Measurements from ENCODE around the gene UNK.

UNK gene

DNA sequence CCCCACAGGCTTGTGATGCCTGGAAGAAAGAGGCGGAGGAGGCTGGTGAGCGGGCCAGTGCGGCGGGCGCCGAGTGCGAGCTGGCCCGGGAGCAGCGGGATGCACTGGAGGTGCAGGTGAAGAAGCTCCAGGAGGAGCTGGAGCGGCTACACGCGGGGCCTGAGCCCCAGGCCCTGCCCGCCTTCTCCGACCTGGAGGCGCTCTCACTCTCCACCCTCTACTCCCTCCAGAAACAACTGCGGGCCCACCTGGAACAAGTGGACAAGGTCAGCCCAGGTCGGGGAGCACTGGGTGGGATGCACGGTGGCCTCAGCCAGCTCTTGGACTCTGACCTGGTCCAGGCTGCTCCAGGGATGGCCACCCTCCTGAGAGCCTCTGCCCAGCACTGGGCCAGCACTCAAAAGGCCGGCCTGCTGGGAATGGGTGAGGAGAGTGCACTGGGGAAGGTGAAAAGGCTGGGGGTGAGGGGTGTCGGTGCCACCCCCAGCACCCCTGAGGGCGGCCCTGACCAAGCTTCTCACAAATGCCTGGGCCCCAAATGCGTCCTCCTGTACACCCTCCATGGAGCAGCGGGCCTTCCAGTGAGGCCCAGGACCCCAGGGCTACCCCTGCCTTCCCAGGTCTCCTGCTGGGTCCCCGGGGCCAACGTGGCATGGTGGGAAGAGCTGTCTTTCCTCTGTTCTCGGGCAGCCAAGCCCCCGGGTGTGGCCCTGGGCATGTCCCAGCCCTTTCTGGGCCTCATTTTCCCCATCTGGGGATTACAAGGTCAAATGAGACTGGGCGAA lies 38.8 kb downstream of the UNK start:
- DNase-seq: no peak

GRCh38 chr17:75824050-75824552 lies 39.5 kb downstream of the UNK start:
- DNase-seq: no peak

GRCh38 chr17:75824666-75825065 lies 40.1 kb downstream of the UNK start:
- DNase-seq: no peak

DNA sequence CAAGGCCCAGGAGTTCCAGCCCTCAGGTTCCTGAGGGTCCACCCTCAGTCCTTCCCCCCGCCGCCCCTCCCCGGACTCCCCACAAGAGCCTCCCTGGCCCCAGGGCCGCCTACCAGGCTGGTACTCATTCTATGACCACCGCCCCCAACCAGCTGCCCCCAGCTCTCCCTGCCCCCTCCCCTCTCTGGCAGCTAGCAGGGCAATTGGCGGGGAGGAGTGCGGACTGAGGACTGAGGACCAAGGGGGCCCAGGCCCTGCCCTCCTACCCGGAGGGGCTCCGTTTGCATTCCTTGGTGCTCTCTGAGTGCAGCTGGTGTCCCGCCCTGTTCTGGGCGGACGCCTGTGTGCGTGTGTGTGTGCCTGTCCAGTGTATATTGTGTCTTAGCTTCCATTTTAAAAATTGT lies 40.5 kb downstream of the UNK start:
- no peak for DNase-seq

DNA sequence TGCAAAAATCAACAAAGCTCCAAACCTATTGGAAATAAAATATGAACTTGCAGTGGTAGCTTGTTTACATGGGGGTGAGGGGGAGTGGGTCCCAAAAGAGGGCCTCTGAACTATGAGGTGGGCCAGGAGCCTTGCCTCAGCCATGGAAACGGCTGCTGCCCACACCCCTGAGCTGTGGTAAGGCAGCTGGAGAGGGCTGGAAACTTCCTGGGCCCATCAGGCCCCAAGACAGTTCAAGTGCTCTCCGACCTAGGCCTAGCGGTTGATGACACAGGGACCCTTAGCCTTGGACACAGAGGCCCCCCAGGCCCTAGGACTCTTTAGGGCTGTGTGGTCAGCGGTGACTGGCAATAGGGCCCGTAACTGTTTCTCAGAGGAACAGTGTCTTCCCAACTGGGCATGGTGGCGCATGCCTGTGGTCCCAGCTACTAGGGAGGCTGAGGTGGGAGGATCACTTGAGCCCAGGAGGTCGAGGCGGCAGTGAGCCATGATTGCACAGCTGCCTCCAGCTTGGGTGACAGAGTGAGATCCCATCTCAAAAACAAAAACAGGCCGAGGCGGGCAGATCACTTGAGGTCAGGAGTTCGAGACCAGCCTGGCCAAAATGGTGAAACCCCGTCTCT lies 41.3 kb downstream of the UNK start:
- DNase-seq: no peak

DNA sequence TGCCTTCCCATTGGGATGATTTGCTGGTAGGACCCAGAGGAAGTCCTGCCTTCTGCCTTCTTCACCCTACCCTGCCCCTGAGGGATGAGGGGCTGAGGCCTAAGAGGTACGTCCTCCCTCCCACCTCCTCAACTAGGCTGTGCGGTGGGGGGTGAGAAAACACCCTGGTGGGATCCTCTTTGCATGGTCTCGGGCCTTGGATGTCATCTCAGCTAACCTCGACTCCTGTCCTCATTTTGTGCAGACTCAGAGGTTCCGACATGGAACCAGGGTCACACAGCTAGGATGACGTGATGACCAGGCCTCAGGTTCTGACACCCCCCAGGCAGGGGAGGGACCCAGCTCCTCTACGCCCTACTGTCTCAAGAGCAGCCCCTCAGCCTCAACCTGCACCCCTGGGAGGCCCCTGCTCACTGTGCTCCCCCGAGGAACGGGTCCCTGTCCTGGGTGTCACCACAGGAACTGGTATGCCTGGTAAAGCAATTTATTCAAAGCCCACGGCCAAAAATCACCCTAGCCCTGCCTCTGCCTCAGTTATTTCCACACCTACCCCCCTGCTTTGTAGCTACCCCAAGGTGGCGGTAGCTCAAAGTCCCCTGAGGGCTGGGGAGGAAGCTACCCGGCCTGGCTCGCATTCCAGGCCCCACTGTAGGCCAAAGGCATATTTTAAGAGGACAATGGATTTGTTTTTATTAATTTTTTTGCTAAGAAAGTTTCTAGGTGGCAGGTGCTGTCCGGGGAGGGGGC lies 42.1 kb downstream of the UNK start:
- DNase-seq: no peak

DNA sequence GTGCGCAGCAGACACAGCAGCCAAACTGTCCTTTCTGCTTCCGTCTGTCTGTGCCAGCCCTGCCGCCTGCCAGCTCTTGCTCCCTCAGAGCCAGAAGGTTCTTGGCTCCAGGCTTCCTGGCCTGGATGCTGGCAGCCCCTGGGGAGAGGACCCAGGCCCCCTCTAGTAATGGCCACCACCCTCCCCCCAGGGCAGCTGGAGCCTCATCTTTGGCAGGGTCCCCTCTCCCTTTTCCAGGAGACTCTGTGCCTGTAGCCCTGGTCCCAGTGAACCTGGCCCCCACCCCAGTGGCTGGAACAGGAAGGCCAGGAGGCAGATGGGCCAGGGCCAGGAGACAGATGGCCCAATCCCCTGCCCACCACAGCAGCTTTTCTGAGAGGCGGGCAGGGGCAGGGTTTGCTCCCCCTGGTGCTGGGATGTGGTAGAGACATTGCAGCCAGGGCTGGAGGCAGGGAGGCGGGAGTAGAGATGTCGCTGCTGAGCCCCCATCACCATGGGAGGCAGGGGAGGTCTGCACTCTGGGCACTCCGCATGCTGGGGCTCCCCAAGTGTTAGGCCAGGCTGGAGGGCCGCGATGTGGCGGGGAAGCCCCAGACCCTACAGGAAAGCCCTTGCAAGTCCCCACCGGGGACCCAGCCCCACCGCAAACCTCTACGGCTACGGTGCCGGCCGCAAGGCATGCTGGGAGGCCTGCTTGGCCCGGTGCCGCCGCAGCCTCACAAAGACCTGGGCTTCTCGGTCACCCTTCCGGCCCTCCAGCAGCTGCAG lies 42.9 kb downstream of the UNK start:
- DNase-seq: peak; percentile 43

DNA sequence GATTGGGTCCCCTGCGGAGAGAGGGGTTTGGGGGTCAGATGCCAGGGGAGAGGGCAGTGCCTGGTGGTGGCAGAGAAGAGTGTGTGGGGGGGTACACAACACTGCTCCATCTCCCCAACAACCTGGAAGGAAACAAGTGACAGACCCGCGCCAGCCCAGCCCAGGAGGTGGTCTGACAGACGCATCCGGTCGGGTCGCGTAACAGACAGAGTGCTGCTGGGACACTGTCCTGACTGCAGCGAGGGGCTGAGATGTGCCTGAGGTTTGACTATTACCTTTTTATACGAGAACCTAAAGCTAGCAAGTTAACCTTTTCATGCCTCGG lies 43.4 kb downstream of the UNK start:
- no peak for DNase-seq

DNA sequence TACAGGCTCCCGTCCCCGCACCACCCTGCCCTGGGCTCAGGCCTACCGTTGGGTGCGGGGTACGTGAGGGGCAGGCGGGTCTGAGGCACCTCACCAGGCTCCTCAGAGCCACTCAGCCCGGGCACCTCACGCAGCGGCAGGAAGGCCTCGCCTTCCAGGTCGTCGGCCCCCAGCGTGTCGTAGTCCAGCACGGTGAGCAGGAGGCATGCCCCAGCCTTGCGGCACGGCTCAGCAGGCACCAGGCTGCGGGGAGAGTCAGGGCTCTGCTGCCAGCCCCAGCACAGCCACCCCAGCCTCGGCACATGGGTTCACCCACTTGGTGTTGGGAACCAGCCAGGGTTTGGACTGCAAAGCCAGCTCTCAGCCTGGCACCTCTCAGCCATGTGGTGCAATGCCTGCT lies 44.1 kb downstream of the UNK start:
- DNase-seq: no peak

DNA sequence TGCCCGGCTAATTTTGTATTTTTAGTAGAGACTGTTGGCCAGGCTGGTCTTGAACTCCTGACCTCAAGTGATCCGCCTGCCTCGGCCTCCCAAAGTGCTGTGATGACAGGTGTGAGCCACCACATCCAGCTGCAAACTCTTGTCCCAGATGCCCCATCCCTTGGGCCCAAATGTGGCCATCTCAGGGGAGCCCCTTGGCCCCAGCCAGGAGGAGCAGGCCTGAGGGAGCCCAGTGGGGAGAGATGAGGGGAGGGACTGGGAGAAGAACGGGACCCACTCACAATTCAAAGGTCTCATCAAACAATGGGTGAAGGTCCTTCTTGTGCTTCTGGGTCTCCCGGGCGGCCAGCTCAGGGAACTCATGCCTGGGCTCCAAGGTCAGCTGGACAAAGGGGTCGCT lies 45.1 kb downstream of the UNK start:
- DNase-seq: no peak

- DNase-seq: no peak
Measured at GRCh38 chr17:75830164-75831031, 45.8 kb downstream of the UNK start.

DNA sequence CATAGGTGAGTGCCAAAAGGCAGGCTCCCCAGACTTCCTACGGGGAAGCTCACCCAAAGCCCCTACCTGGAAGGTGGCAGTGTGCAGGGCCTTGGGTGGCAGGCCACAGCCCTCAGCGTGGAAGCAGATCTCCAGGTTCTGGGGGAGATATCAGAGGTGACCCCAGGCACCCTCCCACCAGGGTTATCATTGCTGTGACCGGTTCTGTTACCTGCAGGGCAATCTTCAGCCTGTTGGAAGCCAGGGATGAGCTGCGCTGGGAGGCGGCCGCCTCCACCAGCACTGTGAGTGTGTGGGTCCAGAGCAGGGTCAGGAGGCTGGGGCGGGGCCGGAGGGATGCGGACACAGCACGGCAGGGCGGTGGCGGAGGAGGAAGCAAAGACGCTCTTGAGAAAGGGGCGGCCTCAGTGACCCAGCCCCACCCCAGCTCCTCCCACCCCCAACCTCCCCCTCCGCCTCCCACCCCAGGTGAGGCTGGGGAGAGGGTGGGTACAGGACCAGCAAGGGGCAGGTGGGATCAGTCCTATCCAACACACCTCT lies 46.5 kb downstream of the UNK start:
- no peak for DNase-seq

- DNase-seq: peak; percentile 86
Measured at GRCh38 chr17:75832164-75832651, 47.6 kb downstream of the UNK start.

DNA sequence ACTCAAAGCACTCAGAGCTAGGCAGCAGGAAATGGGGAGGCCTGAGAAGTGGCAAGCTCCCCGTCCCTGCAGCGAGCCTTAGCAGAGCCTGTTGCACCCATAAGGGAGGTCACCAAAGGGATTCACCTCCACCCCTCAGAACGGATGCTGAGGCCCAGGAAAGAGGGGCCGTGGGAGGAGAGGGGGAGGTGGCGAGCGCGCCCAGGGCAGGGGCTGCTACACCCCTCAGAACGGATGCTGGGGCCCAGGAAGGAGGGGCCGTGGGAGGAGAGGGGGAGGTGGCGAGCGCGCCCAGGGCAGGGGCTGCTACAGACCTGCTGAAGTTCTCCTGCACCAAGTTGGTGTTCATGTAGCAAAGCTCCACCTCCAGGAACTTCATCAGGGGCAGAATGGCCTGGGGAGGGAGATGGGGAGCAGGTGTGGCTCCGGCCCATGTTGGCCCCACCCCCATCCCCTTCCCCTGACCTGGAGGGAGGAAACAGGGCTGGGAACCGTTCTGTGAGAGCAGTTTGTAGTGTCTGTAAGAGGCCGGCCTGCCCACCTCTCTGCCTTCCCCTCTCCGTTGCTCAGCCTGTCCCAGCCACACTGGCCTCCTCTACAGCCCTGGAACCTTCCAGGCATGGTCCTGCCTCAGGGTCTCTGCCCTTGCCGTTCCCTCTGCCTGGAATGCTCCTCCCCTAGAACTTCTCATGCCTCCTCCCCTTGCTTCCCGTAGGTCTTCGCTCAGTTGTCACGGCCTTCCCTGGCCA lies 48.2 kb downstream of the UNK start:
- no peak for DNase-seq

DNA sequence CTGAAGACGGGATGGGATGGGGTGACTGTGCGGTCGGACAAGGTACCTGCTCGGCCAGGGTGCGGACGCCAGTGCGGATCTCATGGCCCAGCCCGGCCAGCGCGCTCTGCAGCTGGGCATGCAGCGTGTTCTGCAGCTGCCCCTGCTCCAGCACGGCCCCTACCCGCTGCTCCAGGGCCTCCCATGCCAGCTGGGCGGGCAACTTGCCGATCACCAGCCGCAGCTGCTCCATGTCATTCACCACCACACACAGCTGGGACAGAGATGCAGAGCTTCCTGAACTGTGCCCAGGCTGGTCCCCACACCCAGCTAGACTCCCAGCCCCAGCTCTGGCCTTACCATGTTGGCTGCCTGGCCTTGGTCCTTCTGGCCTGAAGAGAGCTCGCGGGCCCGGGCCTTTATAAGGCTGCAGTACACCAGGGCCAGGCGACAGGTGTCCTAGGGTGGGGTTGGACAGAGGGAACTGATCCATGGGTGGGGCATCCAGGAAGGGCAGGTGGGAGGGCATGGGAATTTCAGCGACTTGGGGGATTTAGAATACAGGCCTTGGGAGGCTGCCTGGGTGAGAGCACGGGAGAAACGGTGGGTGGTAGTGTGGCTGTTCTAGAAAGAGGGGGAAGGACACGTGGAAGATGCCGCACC lies 49.8 kb downstream of the UNK start:
- no peak for DNase-seq

- DNase-seq: no peak
Measured at GRCh38 chr17:75834928-75835653, 50.5 kb downstream of the UNK start.

DNA sequence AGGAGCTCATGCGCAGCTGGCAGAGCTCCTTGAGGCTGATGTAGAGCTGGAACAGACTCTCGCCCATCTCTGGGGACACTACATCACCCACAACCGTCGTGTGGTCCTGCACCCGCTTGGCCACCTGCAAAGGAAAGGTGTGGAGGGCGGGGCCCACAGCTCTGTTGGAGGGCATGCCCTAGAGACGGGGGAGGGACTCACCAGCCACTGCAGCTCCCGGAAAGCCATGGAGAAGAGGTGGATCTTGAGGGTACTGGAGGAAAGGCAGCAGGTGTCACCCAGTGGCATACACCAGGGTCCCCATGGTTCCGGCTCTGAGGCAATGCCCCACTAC lies 51.0 kb downstream of the UNK start:
- no peak for DNase-seq

DNA sequence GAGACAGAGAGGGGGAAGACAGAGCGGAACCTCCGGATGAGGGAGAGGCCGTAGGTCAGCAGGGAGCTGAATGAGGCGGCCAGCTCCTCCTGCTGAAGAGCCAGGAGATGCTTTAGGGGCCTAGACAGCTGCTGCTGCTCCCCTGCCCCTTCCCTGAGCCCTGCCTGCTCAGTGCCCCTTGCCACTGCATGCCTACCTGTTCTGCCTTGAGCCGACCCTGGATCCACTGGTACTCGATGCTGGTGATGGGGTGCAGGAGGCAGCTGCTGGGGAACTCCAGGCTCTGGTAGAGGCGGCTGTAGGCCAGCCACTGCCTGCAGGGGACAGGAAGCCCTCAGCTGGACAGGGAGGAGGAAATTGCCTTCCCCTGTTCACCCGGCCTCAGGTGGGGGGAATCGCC lies 52.0 kb downstream of the UNK start:
- no peak for DNase-seq

DNA sequence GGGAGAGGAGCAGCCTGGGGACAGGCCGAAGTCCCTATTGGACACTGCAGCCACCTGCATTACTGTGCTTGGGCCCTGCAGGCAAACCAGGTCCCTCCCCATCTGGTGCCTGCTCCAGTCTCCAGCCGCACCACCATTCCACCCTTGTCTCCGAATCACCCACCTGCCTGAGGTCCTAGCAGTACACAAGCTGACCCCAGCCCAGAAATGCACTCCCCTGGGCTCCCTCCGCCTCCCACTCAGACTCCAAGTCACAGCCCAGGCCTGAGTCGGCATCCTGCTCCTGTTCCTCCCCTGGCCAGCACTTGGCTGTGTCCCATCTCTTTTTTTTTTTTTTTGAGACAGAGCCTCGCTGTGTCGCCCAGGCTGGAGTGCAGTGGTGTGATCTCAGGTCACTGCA lies 53.3 kb downstream of the UNK start:
- DNase-seq: no peak

DNA sequence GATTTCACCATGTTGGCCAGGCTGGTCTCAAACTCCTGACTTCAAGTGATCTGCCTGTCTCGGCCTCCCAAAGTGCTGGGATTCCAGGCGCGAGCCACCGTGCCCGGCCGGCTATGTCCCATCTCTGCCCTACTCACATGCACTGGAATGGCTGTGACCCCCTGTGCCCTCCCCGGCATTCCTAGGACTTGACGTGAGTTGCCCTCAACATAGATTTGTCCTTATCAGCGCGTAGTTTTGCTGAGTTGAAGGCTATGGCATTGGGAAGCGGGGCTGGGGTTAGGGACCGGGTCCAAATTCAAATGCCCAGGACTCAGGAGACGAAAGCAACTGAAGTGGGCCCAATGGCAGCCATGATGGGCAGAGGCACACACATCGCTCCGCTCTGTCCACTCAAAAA lies 53.8 kb downstream of the UNK start:
- no peak for DNase-seq

Measured in HCEC 1CT (cell line).